Measurements from ENCODE around the gene ARL5B.

DNA sequence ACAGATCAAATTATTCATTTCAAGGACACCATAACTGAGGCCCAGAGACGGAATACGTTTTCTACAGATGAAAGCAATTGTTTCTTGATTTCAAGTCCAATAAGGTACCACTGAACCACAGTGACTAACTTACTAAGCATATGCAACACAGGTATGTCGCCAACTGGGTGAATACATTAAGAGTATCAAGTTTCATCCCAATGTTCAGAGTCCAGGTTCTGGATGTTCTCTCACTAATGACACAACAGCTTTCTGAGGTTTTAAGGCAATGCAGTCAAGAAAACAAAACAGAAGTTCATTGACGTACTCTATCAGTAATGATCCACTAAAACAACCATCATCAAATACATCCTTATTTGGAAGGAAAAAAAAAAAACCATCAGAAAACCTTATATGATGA is 43.6 kb upstream of the ARL5B start:
- no peak for TF ChIP-seq EZH2 (IDR thresholded peaks at IDR 0.05; ENCODE audit: insufficient read depth, low read length)
- TF ChIP-seq, protein P1, sequence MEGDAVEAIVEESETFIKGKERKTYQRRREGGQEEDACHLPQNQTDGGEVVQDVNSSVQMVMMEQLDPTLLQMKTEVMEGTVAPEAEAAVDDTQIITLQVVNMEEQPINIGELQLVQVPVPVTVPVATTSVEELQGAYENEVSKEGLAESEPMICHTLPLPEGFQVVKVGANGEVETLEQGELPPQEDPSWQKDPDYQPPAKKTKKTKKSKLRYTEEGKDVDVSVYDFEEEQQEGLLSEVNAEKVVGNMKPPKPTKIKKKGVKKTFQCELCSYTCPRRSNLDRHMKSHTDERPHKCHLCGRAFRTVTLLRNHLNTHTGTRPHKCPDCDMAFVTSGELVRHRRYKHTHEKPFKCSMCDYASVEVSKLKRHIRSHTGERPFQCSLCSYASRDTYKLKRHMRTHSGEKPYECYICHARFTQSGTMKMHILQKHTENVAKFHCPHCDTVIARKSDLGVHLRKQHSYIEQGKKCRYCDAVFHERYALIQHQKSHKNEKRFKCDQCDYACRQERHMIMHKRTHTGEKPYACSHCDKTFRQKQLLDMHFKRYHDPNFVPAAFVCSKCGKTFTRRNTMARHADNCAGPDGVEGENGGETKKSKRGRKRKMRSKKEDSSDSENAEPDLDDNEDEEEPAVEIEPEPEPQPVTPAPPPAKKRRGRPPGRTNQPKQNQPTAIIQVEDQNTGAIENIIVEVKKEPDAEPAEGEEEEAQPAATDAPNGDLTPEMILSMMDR (IDR thresholded peaks at IDR 0.05; ENCODE audit: insufficient read depth, low read depth, low read length): no peak
